ENCODE measurements around the gene ANGPTL8. TPM values are rescaled to one million over a fixed set of nuclear protein-coding genes. Genes with fewer than 3 reads are reported as not detected.

The ANGPTL8 gene
- total RNA-seq, 2 donors from 2014 or later = not detected

DNA sequence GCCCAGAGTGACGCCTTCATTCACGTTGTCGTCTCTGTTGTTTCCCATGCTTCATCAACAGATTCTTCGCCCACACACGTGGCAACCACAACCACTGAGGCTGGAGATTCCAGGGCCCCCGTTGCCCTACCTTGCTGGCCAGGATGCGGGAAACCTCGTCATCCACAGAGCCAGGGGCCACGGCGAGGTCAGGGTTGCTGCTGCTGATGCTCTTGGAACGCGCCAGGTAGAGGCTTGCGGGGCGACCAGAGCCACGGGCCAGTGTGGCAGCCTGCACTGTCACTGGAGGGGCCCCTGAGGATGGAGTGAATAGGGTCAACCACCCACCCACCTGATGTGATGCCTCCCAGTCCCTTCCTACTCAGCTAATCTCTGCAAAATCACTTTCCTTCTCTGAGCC is 6.3 kb upstream of the ANGPTL8 start:
- H3K36me3 ChIP-seq = peaks cover 19% of the 10 kb centered on the region

DNA sequence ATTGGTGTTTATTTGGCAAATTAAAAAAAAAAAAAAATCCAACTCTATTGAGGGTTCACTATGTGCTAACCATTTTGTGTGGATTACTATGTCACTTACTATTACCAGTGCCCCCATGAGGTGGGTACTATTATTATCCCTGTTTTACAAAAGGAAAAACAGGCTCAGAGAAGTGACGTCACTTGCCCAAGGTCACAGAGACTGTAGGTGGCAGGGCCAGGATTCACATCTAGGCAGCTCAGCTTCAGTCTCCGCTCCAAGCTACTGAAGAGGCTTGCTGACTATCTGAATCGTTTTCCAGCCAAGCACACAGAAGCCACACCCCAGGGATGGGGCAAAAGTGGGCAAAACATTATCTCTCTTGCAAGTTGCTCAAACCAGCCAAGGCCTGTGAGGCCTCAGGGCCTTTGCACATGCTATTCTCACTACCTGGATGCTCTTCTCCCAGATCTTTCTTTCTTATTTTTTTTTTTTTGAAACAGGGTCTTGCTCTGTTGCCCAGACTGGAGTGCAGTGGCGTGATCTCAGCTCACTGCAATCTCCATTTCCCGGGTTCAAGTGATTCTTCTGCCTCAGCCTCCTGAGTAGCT is 4.8 kb upstream of the ANGPTL8 start:
- no peak for DNase-seq (ENCODE audit: low spot score)
- TF ChIP-seq, protein P1, sequence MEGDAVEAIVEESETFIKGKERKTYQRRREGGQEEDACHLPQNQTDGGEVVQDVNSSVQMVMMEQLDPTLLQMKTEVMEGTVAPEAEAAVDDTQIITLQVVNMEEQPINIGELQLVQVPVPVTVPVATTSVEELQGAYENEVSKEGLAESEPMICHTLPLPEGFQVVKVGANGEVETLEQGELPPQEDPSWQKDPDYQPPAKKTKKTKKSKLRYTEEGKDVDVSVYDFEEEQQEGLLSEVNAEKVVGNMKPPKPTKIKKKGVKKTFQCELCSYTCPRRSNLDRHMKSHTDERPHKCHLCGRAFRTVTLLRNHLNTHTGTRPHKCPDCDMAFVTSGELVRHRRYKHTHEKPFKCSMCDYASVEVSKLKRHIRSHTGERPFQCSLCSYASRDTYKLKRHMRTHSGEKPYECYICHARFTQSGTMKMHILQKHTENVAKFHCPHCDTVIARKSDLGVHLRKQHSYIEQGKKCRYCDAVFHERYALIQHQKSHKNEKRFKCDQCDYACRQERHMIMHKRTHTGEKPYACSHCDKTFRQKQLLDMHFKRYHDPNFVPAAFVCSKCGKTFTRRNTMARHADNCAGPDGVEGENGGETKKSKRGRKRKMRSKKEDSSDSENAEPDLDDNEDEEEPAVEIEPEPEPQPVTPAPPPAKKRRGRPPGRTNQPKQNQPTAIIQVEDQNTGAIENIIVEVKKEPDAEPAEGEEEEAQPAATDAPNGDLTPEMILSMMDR (IDR thresholded peaks at IDR 0.05) = no peak
- no peak for ATAC-seq (ENCODE audit: insufficient number of reproducible peaks, low FRiP score, low read depth)
- no peaks in the 10 kb centered on the region for H3K27me3 ChIP-seq (replicated peaks; ENCODE audit: insufficient read depth)
- no peaks in the 10 kb centered on the region for H3K4me1 ChIP-seq (ENCODE audit: control insufficient read depth in 1 of 2, low read depth in 2 of 2)
- peaks cover 20% of the 10 kb centered on the region for H3K36me3 ChIP-seq
- no peak overlapping the region for H3K27ac ChIP-seq
- H3K4me3 ChIP-seq = no peak overlapping the region
- H3K9me3 ChIP-seq = no peaks in the 10 kb centered on the region

More for the DNA sequence above, 6.3 kb upstream of the ANGPTL8 start:
- TF ChIP-seq, protein P1 (IDR thresholded peaks at IDR 0.05) = no peak
- Histone ChIP-seq H3K4me1 (ENCODE audit: control insufficient read depth in 1 of 2, low read depth in 2 of 2) (no peaks in the 10 kb centered on the region), H3K27ac (no peak overlapping the region), H3K4me3 (no peak overlapping the region), H3K27me3 (replicated peaks; ENCODE audit: insufficient read depth) (no peaks in the 10 kb centered on the region), H3K9me3 (no peaks in the 10 kb centered on the region)
- DNase-seq (ENCODE audit: low spot score) (no peak), ATAC-seq (ENCODE audit: insufficient number of reproducible peaks, low FRiP score, low read depth) (no peak)

DNA sequence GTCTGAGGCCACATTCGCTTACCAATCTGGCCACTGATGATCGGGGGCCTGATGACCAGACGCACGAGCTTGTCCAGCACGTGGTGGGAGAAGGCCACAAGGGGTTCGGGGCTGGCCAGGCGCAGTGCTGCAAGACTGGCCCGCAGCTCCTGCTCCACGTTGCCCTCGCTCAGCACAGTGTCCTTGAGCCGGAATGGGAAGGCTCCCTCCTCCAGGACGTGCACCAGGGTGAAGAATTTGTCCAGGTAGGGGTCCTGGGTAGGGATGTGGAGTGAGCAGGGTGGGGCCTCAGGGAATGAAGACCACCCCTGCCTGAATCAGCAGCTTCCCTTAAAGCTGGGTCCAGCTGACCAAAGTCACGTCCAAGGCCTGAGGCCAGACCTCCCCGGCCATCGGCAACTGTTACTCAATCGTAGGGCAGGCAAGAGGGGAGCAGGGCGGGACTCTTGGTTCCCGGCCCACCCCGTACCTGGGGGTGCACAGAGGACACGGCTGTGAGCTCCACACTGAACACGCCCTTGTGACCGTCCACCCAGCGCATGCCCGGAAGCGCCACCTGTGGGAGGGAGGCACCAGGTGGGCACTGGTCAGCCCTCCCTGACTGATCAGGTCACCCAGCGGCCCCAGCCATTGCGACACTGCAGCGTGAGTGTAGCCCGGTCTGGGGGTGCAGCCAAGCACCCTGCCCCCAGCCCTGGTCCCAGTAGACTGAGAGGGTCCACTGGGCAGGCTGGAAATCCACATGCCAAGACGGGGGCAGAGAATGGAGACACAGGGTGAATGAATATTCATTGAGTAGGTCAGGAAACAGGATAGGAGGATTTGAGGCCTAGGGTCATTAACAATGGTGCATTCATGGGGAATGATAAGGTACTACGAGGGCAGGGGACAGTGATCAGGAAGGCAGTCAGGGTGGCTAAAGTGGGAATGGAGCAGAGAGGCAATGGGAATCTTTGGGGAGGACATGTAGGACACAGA is 2.8 kb upstream of the ANGPTL8 start:
- DNase-seq (ENCODE audit: low spot score) (no peak), ATAC-seq (ENCODE audit: insufficient number of reproducible peaks, low FRiP score, low read depth) (no peak)
- Histone ChIP-seq H3K27me3 (replicated peaks; ENCODE audit: insufficient read depth) (no peaks in the 10 kb centered on the region), H3K36me3 (peaks cover 18% of the 10 kb centered on the region), H3K27ac (no peak overlapping the region), H3K9me3 (no peaks in the 10 kb centered on the region), H3K4me3 (no peak overlapping the region), H3K4me1 (ENCODE audit: control insufficient read depth in 1 of 2, low read depth in 2 of 2) (no peaks in the 10 kb centered on the region)
- TF ChIP-seq, protein P1 (IDR thresholded peaks at IDR 0.05) = no peak

DNA sequence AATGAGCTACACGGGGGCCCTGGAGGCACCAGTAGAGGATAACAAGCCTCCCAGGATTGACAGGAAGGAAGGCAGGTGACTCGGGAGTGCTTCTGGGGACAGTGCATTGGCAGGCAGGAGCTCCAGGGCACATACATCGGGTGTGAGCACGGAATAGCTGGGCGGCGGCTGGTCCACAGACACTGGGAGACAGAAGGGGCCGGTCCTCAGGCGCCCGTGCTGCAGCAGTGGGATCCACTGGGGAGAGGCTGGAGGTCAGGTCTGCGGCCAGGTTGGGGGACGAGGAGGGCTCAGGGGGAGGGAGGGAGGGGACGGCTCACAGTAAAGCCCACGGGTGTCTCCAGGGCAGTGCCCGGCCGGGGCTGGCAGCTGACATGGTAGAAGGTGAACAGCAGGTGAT is 2.1 kb upstream of the ANGPTL8 start:
- ATAC-seq (ENCODE audit: insufficient number of reproducible peaks, low FRiP score, low read depth) = no peak
- Histone ChIP-seq H3K9me3 (no peaks in the 10 kb centered on the region), H3K27ac (no peak overlapping the region), H3K4me3 (no peak overlapping the region), H3K27me3 (replicated peaks; ENCODE audit: insufficient read depth) (no peaks in the 10 kb centered on the region), H3K4me1 (ENCODE audit: control insufficient read depth in 1 of 2, low read depth in 2 of 2) (no peaks in the 10 kb centered on the region), H3K36me3 (peaks cover 17% of the 10 kb centered on the region)
- no peak for DNase-seq (ENCODE audit: low spot score)
- TF ChIP-seq, protein P1 (IDR thresholded peaks at IDR 0.05) = no peak

DNA sequence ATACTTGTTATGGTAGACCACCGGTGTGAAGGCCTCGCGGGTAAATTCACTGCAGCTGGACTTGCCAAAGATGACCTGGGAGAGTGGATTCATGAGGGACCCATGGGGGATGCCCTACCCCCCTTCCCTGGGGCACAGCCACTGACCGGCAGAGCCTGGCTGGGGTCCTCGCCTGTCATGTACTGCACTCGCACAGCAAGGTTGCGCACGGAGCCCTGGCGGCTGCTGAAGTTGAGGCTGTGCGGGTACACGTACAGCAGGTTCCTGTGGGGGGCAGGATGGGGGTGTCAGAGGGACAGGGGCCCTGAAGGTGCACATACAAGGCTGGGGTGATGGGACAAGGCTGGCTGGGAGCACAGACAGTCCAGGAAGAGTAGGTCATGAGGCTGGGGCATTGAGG is 1.4 kb upstream of the ANGPTL8 start:
- DNase-seq (ENCODE audit: low spot score) (no peak), ATAC-seq (ENCODE audit: insufficient number of reproducible peaks, low FRiP score, low read depth) (no peak)
- H3K9me3 ChIP-seq = no peaks in the 10 kb centered on the region
- no peaks in the 10 kb centered on the region for H3K27me3 ChIP-seq (replicated peaks; ENCODE audit: insufficient read depth)
- TF ChIP-seq, protein P1 (IDR thresholded peaks at IDR 0.05) = no peak
- H3K4me1 ChIP-seq (ENCODE audit: control insufficient read depth in 1 of 2, low read depth in 2 of 2) = no peaks in the 10 kb centered on the region
- H3K4me3 ChIP-seq = no peak overlapping the region
- no peak overlapping the region for H3K27ac ChIP-seq
- peaks cover 13% of the 10 kb centered on the region for H3K36me3 ChIP-seq

Measured in thoracic aorta (tissue), 2 donors.